Body of pancreas (tissue), 4 donors: ENCODE measurements around the gene AP3M1. TPM values are rescaled to one million over a fixed set of nuclear protein-coding genes. Genes with fewer than 3 reads are reported as not detected.
A peak's percentile ranks its signal among the peaks of the same experiment; 100 is the strongest.
"Not testable (repeated sequence)": the region's sequence is repeated elsewhere in the genome, so short reads cannot be mapped to it uniquely, and the experiment has no call there.

Experiments
- ATAC-seq: fragments of 150-250 bp; one replicate; pipeline ENCODE4 v1.9.1; 2016
- DNase-seq, 4 donors: peaks; one replicate each; pipeline ENCODE4 v3.0.0-alpha.2; 2019
- H3K27ac ChIP-seq, 4 donors: fragments of 200-600 bp; sonication (generic); 1 replicate in 3 of 4; 2 replicates in 1 of 4; pipeline versions ENCODE4 v1.5.1 to v1.6.1; 2016 to 2019; ENCODE audit warnings: mild to moderate bottlenecking in 1 of 4, mixed read lengths in 1 of 4, moderate library complexity in 1 of 4
- H3K27me3 ChIP-seq, 2 donors: fragments of 200-600 bp; sonication (generic); one replicate each; pipeline ENCODE4 v1.6.0; 2016; ENCODE audit warnings: mild to moderate bottlenecking in 1 of 2
- H3K36me3 ChIP-seq, 2 donors: fragments of 200-600 bp; sonication (generic); replicated peaks in 1 of 2; 2 replicates each; pipeline ENCODE4 v1.5.1; 2016; ENCODE audit warnings: low read depth in 2 of 2; ENCODE audit not compliant: insufficient read depth in 1 of 2
- H3K4me1 ChIP-seq: fragments of 200-600 bp; sonication (generic); one replicate; pipeline ENCODE4 v1.6.0; 2016
- H3K4me3 ChIP-seq, 2 donors: fragments of 200-600 bp; sonication (generic); 1 replicate in 1 of 2; 2 replicates in 1 of 2; pipeline ENCODE4 v1.5.1; 2016 to 2019
- H3K9me3 ChIP-seq, 3 donors: fragments of 200-600 bp; sonication (generic); 1 replicate in 2 of 3; 2 replicates in 1 of 3; pipeline ENCODE4 v1.5.1; 2016
- POLR2A ChIP-seq, 3 donors: fragments of 450-650 bp; IDR thresholded peaks; one replicate each; pipeline ENCODE4 v1.6.1; 2016; ENCODE audit warnings: antibody characterized with exemption in 3 of 3, mild to moderate bottlenecking in 2 of 3
- WGBS, 2 donors: methylation state at CpG; one replicate each; pipeline ENCODE4 v1.1.5; 2017; 5-methylcytosine and 5-hydroxymethylcytosine counted together
- intact Hi-C: fragments of 100-400 bp; cut with DNase I; formaldehyde crosslinking; loops from one replicate; pipeline ENCODE4 v1.15.1; 2023
- total RNA-seq, 2 donors: library from RNA; depleted of rRNA; stranded (reverse); fragments of >200 nt; gene quantifications; one replicate each; pipeline ENCODE4 v1.1.0, GENCODE V29; 2016
- TF ChIP-seq, protein P1 (sequence below), 7 experiments: fragments of 450-650 bp in 4 of 7; fragments of 200-600 bp in 3 of 7; sonication (generic) in 3 of 7; IDR thresholded peaks; one replicate each; pipeline ENCODE4 v1.5.1; 2016 to 2019; ENCODE audit warnings: antibody characterized with exemption in 7 of 7

AP3M1 gene
- total RNA-seq, 2 donors from 2014 or later, result 7.9 to 17.1 TPM

DNA sequence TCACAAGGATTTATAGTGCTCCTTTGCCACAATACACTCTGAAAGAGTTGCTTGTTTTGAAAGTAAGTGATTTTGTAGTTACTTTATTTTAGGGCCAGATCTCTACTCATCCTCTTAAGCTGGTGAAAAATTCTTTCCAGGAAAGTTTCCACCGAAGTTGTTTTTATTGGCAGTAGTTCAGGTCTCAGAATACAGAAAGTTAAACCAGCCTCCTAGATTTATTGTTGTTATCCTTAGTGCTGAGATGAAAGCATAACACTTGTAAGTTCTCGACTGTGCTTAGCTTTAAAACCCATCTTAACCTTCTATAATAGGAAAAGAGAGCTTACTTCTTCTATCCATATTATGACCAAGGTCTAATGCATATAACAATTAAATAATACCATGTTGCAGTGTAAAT, 5.5 kb downstream of the AP3M1 start:
- Histone ChIP-seq H3K27ac (no peak overlapping the region), H3K4me3 (no peak overlapping the region), H3K27me3 (no peaks in the 10 kb centered on the region), H3K4me1 (peaks cover 24% of the 10 kb centered on the region), H3K36me3 (no peaks in the 10 kb centered on the region), H3K9me3 (no peaks in the 10 kb centered on the region)
- TF ChIP-seq, protein P1, sequence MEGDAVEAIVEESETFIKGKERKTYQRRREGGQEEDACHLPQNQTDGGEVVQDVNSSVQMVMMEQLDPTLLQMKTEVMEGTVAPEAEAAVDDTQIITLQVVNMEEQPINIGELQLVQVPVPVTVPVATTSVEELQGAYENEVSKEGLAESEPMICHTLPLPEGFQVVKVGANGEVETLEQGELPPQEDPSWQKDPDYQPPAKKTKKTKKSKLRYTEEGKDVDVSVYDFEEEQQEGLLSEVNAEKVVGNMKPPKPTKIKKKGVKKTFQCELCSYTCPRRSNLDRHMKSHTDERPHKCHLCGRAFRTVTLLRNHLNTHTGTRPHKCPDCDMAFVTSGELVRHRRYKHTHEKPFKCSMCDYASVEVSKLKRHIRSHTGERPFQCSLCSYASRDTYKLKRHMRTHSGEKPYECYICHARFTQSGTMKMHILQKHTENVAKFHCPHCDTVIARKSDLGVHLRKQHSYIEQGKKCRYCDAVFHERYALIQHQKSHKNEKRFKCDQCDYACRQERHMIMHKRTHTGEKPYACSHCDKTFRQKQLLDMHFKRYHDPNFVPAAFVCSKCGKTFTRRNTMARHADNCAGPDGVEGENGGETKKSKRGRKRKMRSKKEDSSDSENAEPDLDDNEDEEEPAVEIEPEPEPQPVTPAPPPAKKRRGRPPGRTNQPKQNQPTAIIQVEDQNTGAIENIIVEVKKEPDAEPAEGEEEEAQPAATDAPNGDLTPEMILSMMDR (IDR thresholded peaks at IDR 0.05), result no peak
- TF ChIP-seq POLR2A (IDR thresholded peaks at IDR 0.05), result no peak
- WGBS, 2 donors, result 13 to 21% methylated on average over 2 of the region's 2 CpGs
- intact Hi-C loops, result no loop called here
- DNase-seq (no peak), ATAC-seq (peak; percentile 18)

DNA sequence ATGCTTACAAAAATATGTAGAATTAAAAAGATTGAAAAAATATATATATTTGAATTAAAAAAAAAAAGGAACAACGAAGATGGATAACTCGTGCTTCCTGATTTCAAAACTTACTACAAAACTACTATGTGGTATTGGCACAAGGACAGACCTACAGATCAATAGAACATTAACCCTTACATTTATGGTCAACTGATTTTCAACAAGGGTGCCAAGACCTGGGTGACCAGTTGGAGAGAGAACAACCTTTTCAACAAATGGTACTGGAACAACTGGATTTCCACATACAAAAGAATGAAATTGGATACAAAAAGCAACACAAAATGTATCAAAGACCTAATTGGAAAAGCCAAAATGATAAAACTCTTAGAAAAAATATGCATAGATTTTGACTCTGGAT, 10.1 kb downstream of the AP3M1 start:
- Histone ChIP-seq H3K36me3 (peaks cover 4 to 20% of the 10 kb centered on the region in 2 donors), H3K27me3 (no peaks in the 10 kb centered on the region), H3K27ac (no peak overlapping the region), H3K9me3 (no peaks in the 10 kb centered on the region), H3K4me1 (peaks cover 12% of the 10 kb centered on the region), H3K4me3 (no peak overlapping the region)
- no peak for ATAC-seq
- 19 to 22% methylated on average over 2 of the region's 2 CpGs for WGBS, 2 donors
- no peak for DNase-seq
- intact Hi-C loops, result no loop called here
- TF ChIP-seq, protein P1 (IDR thresholded peaks at IDR 0.05), result no peak
- no peak for TF ChIP-seq POLR2A (IDR thresholded peaks at IDR 0.05)

DNA sequence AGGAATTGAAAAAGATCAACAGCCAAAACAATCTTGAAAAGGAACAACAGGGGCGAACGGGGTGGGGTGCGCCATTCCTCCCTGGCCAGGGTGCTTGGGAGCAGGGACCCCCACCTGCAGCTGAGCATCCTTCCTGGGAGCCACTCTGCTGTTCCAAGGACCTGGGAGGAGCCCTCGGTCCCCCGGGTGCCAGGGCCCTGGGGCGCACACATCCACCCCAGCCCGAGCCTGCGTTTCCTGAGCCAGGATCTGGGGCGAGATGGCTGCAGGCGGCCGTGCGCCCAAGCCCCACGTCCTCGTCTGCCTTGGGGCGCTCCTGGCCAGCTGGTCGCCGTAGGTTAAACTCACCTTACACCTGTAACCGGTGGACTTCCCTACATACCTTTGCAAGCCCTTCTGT, 10.6 kb downstream of the AP3M1 start:
- intact Hi-C loops, result no loop called here
- H3K4me1 ChIP-seq, result peaks cover 10% of the 10 kb centered on the region
- no peak for DNase-seq
- H3K27me3 ChIP-seq, result no peaks in the 10 kb centered on the region
- H3K36me3 ChIP-seq, result peaks cover 4 to 20% of the 10 kb centered on the region in 2 donors
- H3K27ac ChIP-seq, result no peak overlapping the region
- 95 to 97% methylated on average over 9 to 15 of the region's 18 CpGs for WGBS, 2 donors
- no peaks in the 10 kb centered on the region for H3K9me3 ChIP-seq
- no peak for TF ChIP-seq POLR2A (IDR thresholded peaks at IDR 0.05)
- no peak for ATAC-seq
- H3K4me3 ChIP-seq, result no peak overlapping the region

DNA sequence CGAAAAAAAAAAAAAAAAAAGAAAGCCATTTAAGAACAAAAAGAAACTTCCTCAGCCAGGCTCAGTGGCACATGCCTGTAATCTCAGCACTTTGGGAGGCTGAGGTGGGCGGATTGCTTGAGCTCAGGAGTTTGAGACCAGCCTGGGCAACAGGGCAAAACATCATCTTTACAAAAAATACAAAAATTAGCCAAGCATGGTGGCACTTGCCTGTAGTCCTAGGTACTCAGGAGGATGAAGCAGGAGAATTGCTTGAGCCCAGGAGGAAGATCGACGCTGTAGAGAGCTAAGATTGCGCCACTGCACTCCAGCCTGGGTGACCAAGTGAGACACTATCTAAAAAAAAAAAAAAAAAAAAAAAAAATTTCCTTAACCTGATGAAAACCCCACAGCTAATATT, 12.0 kb downstream of the AP3M1 start:
- H3K36me3 ChIP-seq, result peaks cover 4 to 20% of the 10 kb centered on the region in 2 donors
- WGBS, 2 donors, result 90 to 98% methylated on average over 5 of the region's 5 CpGs
- H3K4me1 ChIP-seq, result peaks cover 16% of the 10 kb centered on the region
- ATAC-seq, H3K27me3 ChIP-seq, intact Hi-C loops, DNase-seq, H3K27ac ChIP-seq, H3K9me3 ChIP-seq, H3K4me3 ChIP-seq: not testable (repeated sequence)

DNA sequence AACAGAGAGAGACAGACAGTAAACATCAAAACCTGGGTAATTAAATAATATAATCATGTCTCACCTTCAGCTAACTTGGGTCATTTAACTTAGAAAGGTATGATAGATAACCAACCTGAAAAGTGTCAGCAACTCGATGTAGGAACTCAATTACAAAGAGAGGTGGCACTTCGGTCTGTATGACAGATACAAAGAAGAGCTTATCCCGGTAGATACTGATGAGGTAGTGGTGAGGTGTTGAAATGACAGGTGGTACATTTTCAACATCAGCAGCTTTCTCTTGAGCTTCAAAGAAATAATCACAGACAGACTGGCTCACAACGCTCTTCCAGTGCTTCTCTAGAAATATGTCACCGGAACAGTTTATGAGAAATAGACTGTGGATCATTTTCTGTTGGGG, 12.6 kb downstream of the AP3M1 start:
- Histone ChIP-seq H3K4me3 (no peak overlapping the region), H3K4me1 (peaks cover 14% of the 10 kb centered on the region), H3K9me3 (no peaks in the 10 kb centered on the region), H3K27ac (no peak overlapping the region), H3K27me3 (no peaks in the 10 kb centered on the region), H3K36me3 (peaks cover 7 to 20% of the 10 kb centered on the region in 2 donors)
- no peak for DNase-seq
- 89 to 94% methylated on average over 5 of the region's 5 CpGs for WGBS, 2 donors
- TF ChIP-seq, protein P1 (IDR thresholded peaks at IDR 0.05), result no peak
- TF ChIP-seq POLR2A (IDR thresholded peaks at IDR 0.05), result no peak
- no peak for ATAC-seq
- intact Hi-C loops, result no loop called here

DNA sequence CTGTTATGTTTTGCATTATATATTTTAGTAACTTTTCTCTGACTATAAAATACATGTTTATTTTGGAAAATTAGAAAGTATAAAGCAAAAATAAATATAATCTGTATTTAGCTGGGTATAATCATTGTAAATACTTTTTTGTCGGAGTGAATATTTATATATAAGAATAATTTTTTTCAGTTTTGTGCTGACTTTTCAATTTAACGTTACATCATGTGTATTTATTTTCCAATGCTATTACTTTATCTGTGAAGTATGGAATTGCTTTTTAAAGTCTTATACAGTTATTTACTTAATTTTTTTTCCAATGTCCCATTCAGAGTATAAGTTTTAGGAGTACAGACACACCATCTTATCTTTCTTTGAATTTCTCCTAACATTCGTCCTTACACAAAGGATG, 15.2 kb downstream of the AP3M1 start:
- TF ChIP-seq, protein P1 (IDR thresholded peaks at IDR 0.05), result no peak
- TF ChIP-seq POLR2A (IDR thresholded peaks at IDR 0.05), result no peak
- H3K36me3 ChIP-seq, result peaks cover 7 to 25% of the 10 kb centered on the region in 2 donors
- H3K9me3 ChIP-seq, result no peaks in the 10 kb centered on the region
- no peaks in the 10 kb centered on the region for H3K27me3 ChIP-seq
- no peak overlapping the region for H3K4me3 ChIP-seq
- peaks cover 10% of the 10 kb centered on the region for H3K4me1 ChIP-seq
- H3K27ac ChIP-seq, result no peak overlapping the region
- ATAC-seq (no peak), DNase-seq (no peak)
- WGBS, 2 donors, result 75 to 82% methylated on average over 3 of the region's 3 CpGs
- intact Hi-C loops, result no loop called here
